ENCODE results near the gene RAP1GDS1.

DNA sequence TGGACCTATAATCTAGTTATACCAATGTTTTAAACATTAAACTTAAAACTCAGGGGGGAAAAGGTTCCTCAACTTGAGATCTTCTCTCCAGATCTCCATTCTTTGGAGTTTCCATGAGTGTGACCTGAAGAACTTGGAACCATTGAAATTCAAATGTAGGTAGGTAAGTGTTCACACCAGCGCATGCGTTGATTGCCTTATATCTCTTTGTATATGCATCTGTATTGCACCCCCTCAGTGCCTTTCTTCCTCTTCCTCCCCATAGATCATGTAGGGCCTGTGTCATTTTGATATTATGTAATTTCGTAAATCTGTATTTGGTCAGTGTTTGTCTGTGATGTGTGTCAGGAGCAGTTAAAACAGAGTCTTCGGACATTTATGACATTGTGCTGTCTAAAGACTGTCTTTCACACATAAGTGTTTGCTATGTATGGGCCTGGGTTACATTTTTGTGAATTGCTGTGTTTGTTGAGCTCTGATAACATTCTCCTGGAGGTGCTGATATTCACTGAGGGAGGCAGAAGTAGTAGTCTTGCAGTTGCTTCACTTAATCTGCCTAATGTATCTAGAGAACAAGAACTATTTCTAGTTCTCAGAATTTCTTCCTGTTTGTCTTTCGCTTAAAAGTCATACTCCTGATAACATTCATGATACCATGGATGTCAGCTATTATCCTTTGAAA, 126.3 kb downstream of the RAP1GDS1 start:
- TF ChIP-seq CTCF (IDR thresholded peaks at IDR 0.05) (no peak), POLR2A (IDR thresholded peaks at IDR 0.05; ENCODE audit: low read depth) (no peak), POLR2AphosphoS5 (IDR thresholded peaks at IDR 0.05) (no peak)

Measured in esophagus muscularis mucosa (tissue), 3 donors.